Uterus (tissue), 2 donors: Measurements from ENCODE around the gene SLC22A23.

Source experiments
- CTCF ChIP-seq, 4 experiments: fragments of 200-600 bp in 2 of 4; fragments of 450-650 bp in 2 of 4; sonication (generic) in 2 of 4; IDR thresholded peaks; one replicate each; pipeline ENCODE4 v1.5.1; 2016 to 2019; ENCODE audit warnings: antibody characterized with exemption in 4 of 4, mild to moderate bottlenecking in 2 of 4, moderate library complexity in 1 of 4
- POLR2A ChIP-seq, 2 donors: fragments of 450-650 bp; IDR thresholded peaks; one replicate each; pipeline ENCODE4 v1.6.1; 2016; ENCODE audit warnings: antibody characterized with exemption in 2 of 2, mild to moderate bottlenecking in 1 of 2, moderate library complexity in 1 of 2

- TF ChIP-seq CTCF (IDR thresholded peaks at IDR 0.05), result no peak
- TF ChIP-seq POLR2A (IDR thresholded peaks at IDR 0.05), result no peak
These were observed 182.9 kb downstream of the SLC22A23 start for GRCh38 chr6:3273707-3274521.
